Chondrocyte (in vitro differentiated cells): ENCODE data around the gene DCP1B. TPM values are rescaled to one million over a fixed set of nuclear protein-coding genes. Genes with fewer than 3 reads are reported as not detected.

ENCODE experiments used
- DNase-seq: peaks from one replicate; pipeline ENCODE4 v3.0.0; 2021; ENCODE audit warnings: mixed read lengths, low spot score
- H3K27ac Mint-ChIP-seq: one replicate; pipeline ENCODE4 v1.8.0; 2021; ENCODE audit warnings: mild to moderate bottlenecking, moderate library complexity, mixed read lengths; ENCODE audit not compliant: unreplicated experiment
- H3K27me3 Mint-ChIP-seq: 2 replicates; pipeline ENCODE4 v1.8.0; 2021; ENCODE audit warnings: low read depth, mixed read lengths
- H3K36me3 Mint-ChIP-seq: 2 replicates; pipeline ENCODE4 v1.8.0; 2021; ENCODE audit warnings: low read depth, mixed read lengths
- H3K4me1 Mint-ChIP-seq: 2 replicates; pipeline ENCODE4 v1.8.0; 2021; ENCODE audit warnings: low read depth, mild to moderate bottlenecking, mixed read lengths
- H3K4me3 Mint-ChIP-seq: one replicate; pipeline ENCODE4 v1.8.0; 2021; ENCODE audit warnings: mild to moderate bottlenecking, moderate library complexity, mixed read lengths; ENCODE audit not compliant: unreplicated experiment
- H3K9me3 Mint-ChIP-seq: 2 replicates; pipeline ENCODE4 v1.8.0; 2021; ENCODE audit warnings: low read depth, mixed read lengths
- total RNA-seq: library from RNA; stranded (reverse); gene quantifications from 3 replicates; pipeline ENCODE4 v1.2.1, GENCODE V29; 2021
- TF ChIP-seq, protein P1 (sequence below): fragments of 200-600 bp; sonication (generic); IDR thresholded peaks from 2 replicates; pipeline ENCODE4 v1.5.0; 2021; ENCODE audit warnings: antibody characterized with exemption, mild to moderate bottlenecking, moderate library complexity

Gene DCP1B
- total RNA-seq, 1 donor from 2014 or later: 12.7 TPM

DNA sequence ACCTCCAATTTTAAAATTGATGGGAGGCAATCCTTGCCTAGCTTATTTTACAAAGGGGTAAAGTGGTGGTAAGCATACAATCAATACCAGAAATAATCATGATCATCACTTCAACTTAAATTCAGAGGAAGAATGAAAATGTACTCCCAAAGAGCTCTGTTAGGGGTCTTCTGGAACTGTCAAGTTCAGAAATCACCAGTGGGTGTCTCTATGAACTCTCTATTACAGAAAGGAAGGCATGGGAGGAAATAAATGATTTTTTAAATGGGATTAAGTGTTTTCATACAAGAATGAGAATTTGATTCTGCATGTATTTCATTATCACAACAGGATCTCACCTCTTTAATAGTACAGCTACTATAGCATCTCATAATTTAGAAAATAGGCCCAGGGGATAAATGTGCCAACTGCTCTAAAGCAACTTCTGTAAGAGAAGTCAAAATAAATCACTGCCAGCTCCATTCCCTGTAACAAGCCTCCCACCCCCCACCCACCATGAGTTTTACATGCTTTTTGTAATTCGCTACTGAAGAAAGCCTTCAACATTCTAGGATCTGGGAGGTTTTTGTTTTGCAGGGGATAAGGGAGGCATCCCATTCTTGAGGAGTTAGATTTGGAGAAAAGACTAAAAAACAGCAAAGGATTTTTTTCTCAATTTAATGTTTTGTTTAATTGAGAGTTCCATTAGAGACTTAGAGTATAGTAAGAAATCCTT lies 9.7 kb downstream of the DCP1B start:
- Mint-ChIP-seq H3K4me3 (no peak overlapping the region), H3K4me1 (peaks cover 13% of the 10 kb centered on the region), H3K36me3 (peaks cover 22% of the 10 kb centered on the region), H3K27ac (no peak overlapping the region), H3K27me3 (no peaks in the 10 kb centered on the region), H3K9me3 (no peaks in the 10 kb centered on the region)
- TF ChIP-seq, protein P1, sequence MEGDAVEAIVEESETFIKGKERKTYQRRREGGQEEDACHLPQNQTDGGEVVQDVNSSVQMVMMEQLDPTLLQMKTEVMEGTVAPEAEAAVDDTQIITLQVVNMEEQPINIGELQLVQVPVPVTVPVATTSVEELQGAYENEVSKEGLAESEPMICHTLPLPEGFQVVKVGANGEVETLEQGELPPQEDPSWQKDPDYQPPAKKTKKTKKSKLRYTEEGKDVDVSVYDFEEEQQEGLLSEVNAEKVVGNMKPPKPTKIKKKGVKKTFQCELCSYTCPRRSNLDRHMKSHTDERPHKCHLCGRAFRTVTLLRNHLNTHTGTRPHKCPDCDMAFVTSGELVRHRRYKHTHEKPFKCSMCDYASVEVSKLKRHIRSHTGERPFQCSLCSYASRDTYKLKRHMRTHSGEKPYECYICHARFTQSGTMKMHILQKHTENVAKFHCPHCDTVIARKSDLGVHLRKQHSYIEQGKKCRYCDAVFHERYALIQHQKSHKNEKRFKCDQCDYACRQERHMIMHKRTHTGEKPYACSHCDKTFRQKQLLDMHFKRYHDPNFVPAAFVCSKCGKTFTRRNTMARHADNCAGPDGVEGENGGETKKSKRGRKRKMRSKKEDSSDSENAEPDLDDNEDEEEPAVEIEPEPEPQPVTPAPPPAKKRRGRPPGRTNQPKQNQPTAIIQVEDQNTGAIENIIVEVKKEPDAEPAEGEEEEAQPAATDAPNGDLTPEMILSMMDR: peak; percentile 27
- DNase-seq: no peak

DNA sequence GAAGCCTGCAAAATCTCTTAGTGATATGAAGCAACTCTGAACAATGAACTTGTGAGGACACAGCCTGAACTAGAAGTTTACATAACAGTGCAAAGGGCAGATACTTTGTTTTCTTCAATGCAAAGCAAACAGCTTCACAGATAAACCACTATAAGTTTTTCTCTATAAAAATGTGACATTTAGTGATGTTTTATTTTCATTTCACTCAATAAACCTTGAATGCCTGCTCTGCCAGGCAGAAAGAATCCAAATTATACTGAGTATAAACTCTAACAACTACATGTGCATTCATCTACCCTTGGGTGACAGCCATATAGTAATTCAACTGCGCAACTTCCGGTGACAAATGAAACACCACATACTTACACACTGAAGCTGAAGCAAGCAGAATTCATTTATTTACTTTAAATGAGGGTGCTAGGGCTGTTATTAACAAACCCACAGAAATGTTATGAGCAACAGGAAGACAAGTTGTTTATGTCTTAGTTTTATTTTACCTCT lies 10.3 kb downstream of the DCP1B start:
- H3K27me3 Mint-ChIP-seq: no peaks in the 10 kb centered on the region
- H3K4me1 Mint-ChIP-seq: peaks cover 13% of the 10 kb centered on the region
- H3K9me3 Mint-ChIP-seq: no peaks in the 10 kb centered on the region
- no peak overlapping the region for H3K4me3 Mint-ChIP-seq
- DNase-seq: no peak
- no peak overlapping the region for H3K27ac Mint-ChIP-seq
- TF ChIP-seq, protein P1: no peak
- H3K36me3 Mint-ChIP-seq: peaks cover 24% of the 10 kb centered on the region

DNA sequence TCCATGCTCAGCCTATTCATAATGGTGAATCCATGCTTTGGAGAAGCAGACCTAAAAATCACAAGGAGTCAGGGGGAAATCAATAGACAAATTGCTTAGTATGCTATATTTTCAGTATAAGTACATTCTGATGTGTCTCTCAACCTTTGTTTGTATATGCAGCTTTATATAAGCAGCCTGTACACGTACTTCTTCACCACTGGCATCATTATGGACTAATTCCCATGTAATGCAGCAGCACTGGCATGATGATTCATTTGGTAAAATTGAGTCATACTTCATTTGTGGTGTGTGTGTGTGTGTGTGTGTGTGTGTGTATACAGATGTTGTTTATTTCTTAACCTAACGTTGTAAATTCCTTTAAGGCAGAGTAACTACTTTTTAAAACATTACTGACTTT lies 10.9 kb downstream of the DCP1B start:
- H3K4me3 Mint-ChIP-seq: no peak overlapping the region
- peaks cover 13% of the 10 kb centered on the region for H3K4me1 Mint-ChIP-seq
- H3K27me3 Mint-ChIP-seq: no peaks in the 10 kb centered on the region
- DNase-seq: no peak
- no peaks in the 10 kb centered on the region for H3K9me3 Mint-ChIP-seq
- peaks cover 28% of the 10 kb centered on the region for H3K36me3 Mint-ChIP-seq
- H3K27ac Mint-ChIP-seq: no peak overlapping the region
- TF ChIP-seq, protein P1: no peak

DNA sequence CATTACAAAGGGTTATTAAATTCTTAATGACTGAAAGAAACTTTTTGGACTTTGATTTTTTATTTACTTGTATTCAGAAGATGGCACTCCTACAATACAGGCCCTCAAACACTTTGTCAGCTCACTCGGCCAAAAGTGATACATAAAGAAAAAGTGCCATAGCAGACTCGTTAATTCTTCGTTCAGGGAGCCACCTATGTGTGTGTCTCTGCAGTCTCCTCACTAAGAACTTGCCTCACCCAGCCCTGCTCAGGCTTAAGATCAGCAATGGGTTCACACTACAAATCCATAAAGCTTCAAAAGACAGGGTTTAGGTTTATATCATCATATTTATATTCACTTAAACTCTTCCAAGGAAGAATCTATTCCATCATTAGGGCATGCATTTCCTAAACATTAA lies 11.5 kb downstream of the DCP1B start:
- Mint-ChIP-seq H3K27ac (no peak overlapping the region), H3K27me3 (no peaks in the 10 kb centered on the region), H3K4me1 (peaks cover 13% of the 10 kb centered on the region), H3K36me3 (peaks cover 34% of the 10 kb centered on the region), H3K9me3 (peaks cover 2% of the 10 kb centered on the region), H3K4me3 (no peak overlapping the region)
- TF ChIP-seq, protein P1: no peak
- no peak for DNase-seq

DNA sequence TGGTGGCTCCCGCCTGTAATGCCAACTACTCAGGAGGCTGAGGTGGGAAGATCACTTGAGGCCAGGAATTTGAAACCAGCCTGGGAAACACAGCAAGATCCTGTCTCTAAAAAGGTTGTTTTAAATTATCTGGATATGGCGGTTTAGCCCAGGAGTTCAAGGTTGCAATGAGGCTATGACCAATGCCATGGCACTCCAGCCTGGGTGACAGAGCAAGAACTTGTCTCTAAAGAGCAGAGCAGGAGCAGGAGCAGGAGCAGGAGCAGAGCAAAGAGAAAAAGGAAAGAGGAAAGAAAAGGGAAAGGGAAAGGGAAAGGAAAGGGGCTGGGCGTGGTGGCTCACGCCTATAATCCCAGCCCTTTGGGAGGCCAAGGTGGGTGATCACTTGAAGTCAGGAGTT lies 15.1 kb downstream of the DCP1B start:
- H3K9me3 Mint-ChIP-seq: peaks cover 33% of the 10 kb centered on the region
- H3K4me3 Mint-ChIP-seq: no peak overlapping the region
- DNase-seq: no peak
- H3K36me3 Mint-ChIP-seq: peaks cover 48% of the 10 kb centered on the region
- peaks cover 11% of the 10 kb centered on the region for H3K4me1 Mint-ChIP-seq
- TF ChIP-seq, protein P1: no peak
- no peak overlapping the region for H3K27ac Mint-ChIP-seq
- no peaks in the 10 kb centered on the region for H3K27me3 Mint-ChIP-seq
